ENCODE results near the gene MYO18B.

The MYO18B gene

GRCh38 chr22:25853501-25854284 lies 111.7 kb downstream of the MYO18B start:
- FAIRE-seq, result no peak
- peak; percentile 51; the same call in 1 of the 2 replicates for TF ChIP-seq SPI1 (IDR thresholded peaks at IDR 0.05; ENCODE audit: low read depth, low read length)
- no peak for TF ChIP-seq POU2F2 (IDR thresholded peaks at IDR 0.05; ENCODE audit: low read depth, low read length)
- DNase-seq (ENCODE audit: insufficient read length, low spot score), result no peak

GRCh38 chr22:25869771-25870170 lies 127.8 kb downstream of the MYO18B start:
- TF ChIP-seq POLR2AphosphoS5 (IDR thresholded peaks at IDR 0.05; ENCODE audit: low read depth, low read length) (no peak), SPI1 (IDR thresholded peaks at IDR 0.05; ENCODE audit: low read depth, low read length) (no peak), POU2F2 (IDR thresholded peaks at IDR 0.05; ENCODE audit: low read depth, low read length) (no peak)

GRCh38 chr22:25874327-25874726 lies 132.3 kb downstream of the MYO18B start:
- no peak for FAIRE-seq
- TF ChIP-seq POU2F2 (IDR thresholded peaks at IDR 0.05; ENCODE audit: low read depth, low read length) (no peak), TAF1 (IDR thresholded peaks at IDR 0.05; ENCODE audit: low read depth, low read length) (no peak), PAX5 (IDR thresholded peaks at IDR 0.05; ENCODE audit: insufficient read depth, low read length, severe bottlenecking) (no peak), SPI1 (IDR thresholded peaks at IDR 0.05; ENCODE audit: low read depth, low read length) (no peak)
- no peak for DNase-seq (ENCODE audit: insufficient read length, low spot score)

More at GRCh38 chr22:25869771-25870170, 127.8 kb downstream of the MYO18B start:
- FAIRE-seq, result no peak
- DNase-seq (ENCODE audit: insufficient read length, low spot score), result no peak

- DNase-seq (ENCODE audit: insufficient read length, low spot score), result no peak
- FAIRE-seq, result no peak
- TF ChIP-seq POLR2A (IDR thresholded peaks at IDR 0.05; ENCODE audit: low read depth, low read length), result no peak
Measured at GRCh38 chr22:25875461-25875860, 133.5 kb downstream of the MYO18B start.

- no peak for DNase-seq (ENCODE audit: insufficient read length, low spot score)
- no peak for TF ChIP-seq PAX5 (IDR thresholded peaks at IDR 0.05; ENCODE audit: insufficient read depth, low read length, severe bottlenecking)
- no peak for TF ChIP-seq POLR2AphosphoS5 (IDR thresholded peaks at IDR 0.05; ENCODE audit: low read depth, low read length)
- TF ChIP-seq POU2F2 (IDR thresholded peaks at IDR 0.05; ENCODE audit: low read depth, low read length), result no peak
- TF ChIP-seq POLR2A (IDR thresholded peaks at IDR 0.05; ENCODE audit: low read depth, low read length), result no peak
- no peak for TF ChIP-seq SPI1 (IDR thresholded peaks at IDR 0.05; ENCODE audit: low read depth, low read length)
- TF ChIP-seq TAF1 (IDR thresholded peaks at IDR 0.05; ENCODE audit: low read depth, low read length), result no peak
- FAIRE-seq, result no peak
Measured at GRCh38 chr22:25876871-25877270, 134.9 kb downstream of the MYO18B start.

GRCh38 chr22:25878933-25879332 lies 136.9 kb downstream of the MYO18B start:
- FAIRE-seq (no peak), DNase-seq (ENCODE audit: insufficient read length, low spot score) (no peak)
- TF ChIP-seq PAX5 (IDR thresholded peaks at IDR 0.05; ENCODE audit: insufficient read depth, low read length, severe bottlenecking) (no peak), POLR2A (IDR thresholded peaks at IDR 0.05; ENCODE audit: low read depth, low read length) (no peak), TAF1 (IDR thresholded peaks at IDR 0.05; ENCODE audit: low read depth, low read length) (no peak), SPI1 (IDR thresholded peaks at IDR 0.05; ENCODE audit: low read depth, low read length) (no peak), POU2F2 (IDR thresholded peaks at IDR 0.05; ENCODE audit: low read depth, low read length) (no peak), POLR2AphosphoS5 (IDR thresholded peaks at IDR 0.05; ENCODE audit: low read depth, low read length) (no peak)

- DNase-seq (ENCODE audit: insufficient read length, low spot score) (no peak), FAIRE-seq (peak; percentile 67)
- no peak for TF ChIP-seq SPI1 (IDR thresholded peaks at IDR 0.05; ENCODE audit: low read depth, low read length)
- TF ChIP-seq POU2F2 (IDR thresholded peaks at IDR 0.05; ENCODE audit: low read depth, low read length), result no peak
- no peak for TF ChIP-seq POLR2A (IDR thresholded peaks at IDR 0.05; ENCODE audit: low read depth, low read length)
- TF ChIP-seq TAF1 (IDR thresholded peaks at IDR 0.05; ENCODE audit: low read depth, low read length), result no peak
- no peak for TF ChIP-seq POLR2AphosphoS5 (IDR thresholded peaks at IDR 0.05; ENCODE audit: low read depth, low read length)
- no peak for TF ChIP-seq PAX5 (IDR thresholded peaks at IDR 0.05; ENCODE audit: insufficient read depth, low read length, severe bottlenecking)
Measured at GRCh38 chr22:25880524-25880923, 138.5 kb downstream of the MYO18B start.

- FAIRE-seq, result no peak
- TF ChIP-seq POU2F2 (IDR thresholded peaks at IDR 0.05; ENCODE audit: low read depth, low read length), result no peak
- TF ChIP-seq POLR2AphosphoS5 (IDR thresholded peaks at IDR 0.05; ENCODE audit: low read depth, low read length), result no peak
- TF ChIP-seq SPI1 (IDR thresholded peaks at IDR 0.05; ENCODE audit: low read depth, low read length), result no peak
- no peak for TF ChIP-seq TAF1 (IDR thresholded peaks at IDR 0.05; ENCODE audit: low read depth, low read length)
- TF ChIP-seq POLR2A (IDR thresholded peaks at IDR 0.05; ENCODE audit: low read depth, low read length), result no peak
- DNase-seq (ENCODE audit: insufficient read length, low spot score), result no peak
Measured at GRCh38 chr22:25881210-25881755, 139.3 kb downstream of the MYO18B start.

GRCh38 chr22:25882360-25882759 lies 140.4 kb downstream of the MYO18B start:
- FAIRE-seq (no peak), DNase-seq (ENCODE audit: insufficient read length, low spot score) (no peak)
- TF ChIP-seq POLR2A (IDR thresholded peaks at IDR 0.05; ENCODE audit: low read depth, low read length) (no peak), POLR2AphosphoS5 (IDR thresholded peaks at IDR 0.05; ENCODE audit: low read depth, low read length) (no peak), POU2F2 (IDR thresholded peaks at IDR 0.05; ENCODE audit: low read depth, low read length) (no peak), PAX5 (IDR thresholded peaks at IDR 0.05; ENCODE audit: insufficient read depth, low read length, severe bottlenecking) (no peak), TAF1 (IDR thresholded peaks at IDR 0.05; ENCODE audit: low read depth, low read length) (no peak), SPI1 (IDR thresholded peaks at IDR 0.05; ENCODE audit: low read depth, low read length) (no peak)

- no peak for TF ChIP-seq POLR2AphosphoS5 (IDR thresholded peaks at IDR 0.05; ENCODE audit: low read depth, low read length)
- no peak for TF ChIP-seq PAX5 (IDR thresholded peaks at IDR 0.05; ENCODE audit: insufficient read depth, low read length, severe bottlenecking)
- DNase-seq (ENCODE audit: insufficient read length, low spot score), result no peak
- FAIRE-seq, result no peak
Measured at GRCh38 chr22:25883482-25884033, 141.6 kb downstream of the MYO18B start.
